Astrocyte (in vitro differentiated cells and primary cell): ENCODE results near the gene GMPR2. TPM values are rescaled to one million over a fixed set of nuclear protein-coding genes. Genes with fewer than 3 reads are reported as not detected.

Source experiments
- DNase-seq: peaks from one replicate; pipeline ENCODE4 v3.0.0-alpha.2; 2010; ENCODE audit warnings: low read depth
- FAIRE-seq: peaks from 2 replicates; lab custom pipeline; 2011; peaks lifted over from hg19 to GRCh38; lab: Jason Lieb, UNC
- H2AFZ ChIP-seq: 2 replicates; pipeline ENCODE4 v1.6.0; 2012; ENCODE audit warnings: low read depth, low read length, inconsistent platforms
- H3K27ac ChIP-seq: 2 replicates; pipeline ENCODE4 v1.5.1; 2011; ENCODE audit warnings: low read depth, low read length, inconsistent platforms
- H3K27me3 ChIP-seq: 2 replicates; pipeline ENCODE4 v1.6.0; 2011; ENCODE audit warnings: low read length, inconsistent platforms; ENCODE audit not compliant: insufficient read depth
- H3K36me3 ChIP-seq: 2 replicates; pipeline ENCODE4 v1.5.1; 2011; ENCODE audit warnings: low read length, inconsistent platforms; ENCODE audit not compliant: insufficient read depth
- H3K4me1 ChIP-seq: 2 replicates; pipeline ENCODE4 v1.5.1; 2011; ENCODE audit warnings: low read length, inconsistent platforms; ENCODE audit not compliant: insufficient read depth
- H3K4me2 ChIP-seq: 2 replicates; pipeline ENCODE4 v1.6.0; 2012; ENCODE audit warnings: low read length, inconsistent platforms
- H3K4me3 ChIP-seq: 2 replicates; pipeline ENCODE4 v1.5.1; 2011; ENCODE audit warnings: low read depth, mild to moderate bottlenecking, low read length, inconsistent platforms; ENCODE audit not compliant: insufficient read depth
- H3K79me2 ChIP-seq: 2 replicates; pipeline ENCODE4 v1.6.0; 2012; ENCODE audit warnings: mild to moderate bottlenecking, low read length, inconsistent platforms; ENCODE audit not compliant: insufficient read depth
- H3K9ac ChIP-seq: 2 replicates; pipeline ENCODE4 v1.6.0; 2012; ENCODE audit warnings: mild to moderate bottlenecking, low read length, inconsistent platforms
- H3K9me3 ChIP-seq: 2 replicates; pipeline ENCODE4 v1.5.1; 2012; ENCODE audit warnings: low read depth, mild to moderate bottlenecking, low read length, inconsistent platforms; ENCODE audit not compliant: insufficient read depth
- H4K20me1 ChIP-seq: 2 replicates; pipeline ENCODE4 v1.6.0; 2012; ENCODE audit warnings: low read length, inconsistent platforms; ENCODE audit not compliant: insufficient read depth
- H3K27ac Mint-ChIP-seq: one replicate; pipeline ENCODE4 v1.8.0; 2021; ENCODE audit warnings: mild to moderate bottlenecking, mixed read lengths; ENCODE audit not compliant: unreplicated experiment
- H3K27me3 Mint-ChIP-seq: one replicate; pipeline ENCODE4 v1.8.0; 2021; ENCODE audit warnings: low read depth, mixed read lengths; ENCODE audit not compliant: unreplicated experiment
- H3K36me3 Mint-ChIP-seq: one replicate; pipeline ENCODE4 v1.8.0; 2021; ENCODE audit warnings: low read depth, mixed read lengths; ENCODE audit not compliant: unreplicated experiment
- H3K4me1 Mint-ChIP-seq: one replicate; pipeline ENCODE4 v1.8.0; 2021; ENCODE audit warnings: low read depth, mixed read lengths; ENCODE audit not compliant: unreplicated experiment
- H3K4me3 Mint-ChIP-seq: one replicate; pipeline ENCODE4 v1.8.0; 2021; ENCODE audit warnings: mild to moderate bottlenecking, moderate library complexity, mixed read lengths; ENCODE audit not compliant: unreplicated experiment
- H3K9me3 Mint-ChIP-seq: one replicate; pipeline ENCODE4 v1.8.0; 2021; ENCODE audit warnings: mild to moderate bottlenecking, mixed read lengths; ENCODE audit not compliant: unreplicated experiment
- CTCF ChIP-seq: IDR thresholded peaks from 2 replicates; pipeline ENCODE4 v1.5.1; 2011; ENCODE audit warnings: low read depth, mild to moderate bottlenecking, inconsistent platforms, low read length, moderate library complexity; ENCODE audit not compliant: insufficient read depth
- EZH2 ChIP-seq: IDR thresholded peaks from 2 replicates; pipeline ENCODE4 v1.6.1; 2012; ENCODE audit warnings: mild to moderate bottlenecking, low read length, inconsistent platforms; ENCODE audit not compliant: insufficient read depth
- total RNA-seq: library from RNA; stranded (reverse); gene quantifications from 2 replicates; pipeline ENCODE4 v1.2.1, GENCODE V29; 2021

Gene GMPR2
- total RNA-seq, 1 donor from 2014 or later: 66.5 TPM

- no peaks in the 10 kb centered on the region for H3K27me3 Mint-ChIP-seq
- Histone ChIP-seq H3K27me3 (no peaks in the 10 kb centered on the region), H3K9me3 (no peaks in the 10 kb centered on the region), H4K20me1 (peaks cover 18% of the 10 kb centered on the region), H3K4me1 (no peaks in the 10 kb centered on the region), H2AFZ (no peak overlapping the region), H3K4me2 (no peak overlapping the region), H3K4me3 (no peak overlapping the region), H3K27ac (no peak overlapping the region), H3K9ac (no peak overlapping the region), H3K79me2 (no peaks in the 10 kb centered on the region), H3K36me3 (no peaks in the 10 kb centered on the region)
- H3K9me3 Mint-ChIP-seq: no peaks in the 10 kb centered on the region
- H3K27ac Mint-ChIP-seq: no peak overlapping the region
- TF ChIP-seq CTCF (no peak), EZH2 (no peak)
- peaks cover 8% of the 10 kb centered on the region for H3K4me1 Mint-ChIP-seq
- no peak for FAIRE-seq
- DNase-seq: no peak
- H3K4me3 Mint-ChIP-seq: no peak overlapping the region
- peaks cover 16% of the 10 kb centered on the region for H3K36me3 Mint-ChIP-seq
Measured at GRCh38 chr14:24277071-24277470, 44.3 kb downstream of the GMPR2 start.

GRCh38 chr14:24277606-24278321 lies 45.0 kb downstream of the GMPR2 start:
- no peak overlapping the region for H3K9ac ChIP-seq
- FAIRE-seq: no peak
- peaks cover 5% of the 10 kb centered on the region for H3K4me1 Mint-ChIP-seq

More at GRCh38 chr14:24277606-24278321, 45.0 kb downstream of the GMPR2 start:
- no peak overlapping the region for H3K27ac ChIP-seq
- H3K36me3 Mint-ChIP-seq: peaks cover 16% of the 10 kb centered on the region
- H3K4me2 ChIP-seq: no peak overlapping the region
- no peaks in the 10 kb centered on the region for H3K9me3 ChIP-seq
- no peak overlapping the region for H3K4me3 ChIP-seq
- no peak for DNase-seq
- no peak overlapping the region for H3K27ac Mint-ChIP-seq
- no peaks in the 10 kb centered on the region for H3K27me3 Mint-ChIP-seq
- no peaks in the 10 kb centered on the region for H3K36me3 ChIP-seq
- H2AFZ ChIP-seq: no peak overlapping the region
- peaks cover 18% of the 10 kb centered on the region for H4K20me1 ChIP-seq
- H3K79me2 ChIP-seq: no peaks in the 10 kb centered on the region
- H3K4me1 ChIP-seq: no peaks in the 10 kb centered on the region
- H3K4me3 Mint-ChIP-seq: no peak overlapping the region
- H3K9me3 Mint-ChIP-seq: no peaks in the 10 kb centered on the region
- H3K27me3 ChIP-seq: no peaks in the 10 kb centered on the region
- TF ChIP-seq CTCF: no peak
- TF ChIP-seq EZH2: no peak
